SU-DHL-6 (cell line): ENCODE data around the gene ZDHHC5.
"Not testable (repeated sequence)": the region's sequence is repeated elsewhere in the genome, so short reads cannot be mapped to it uniquely, and the experiment has no call there.

ENCODE experiments used
- H2AFZ ChIP-seq: fragments of 200-600 bp; sonication (generic); 2 replicates; pipeline ENCODE4 v1.6.1; 2014; ENCODE audit warnings: low read depth, mild to moderate bottlenecking, moderate library complexity, mixed read lengths, antibody characterized with exemption, low read length; ENCODE audit not compliant: severe bottlenecking
- H3F3A ChIP-seq: fragments of 200-600 bp; shearing (Covaris generic); 2 replicates; pipeline ENCODE4 v1.6.0; 2016; ENCODE audit warnings: antibody characterized with exemption, mild to moderate bottlenecking; ENCODE audit not compliant: insufficient read depth
- H3K27ac ChIP-seq: fragments of 200-600 bp; sonication (generic); 2 replicates; pipeline ENCODE4 v1.5.1; 2016; ENCODE audit warnings: low read depth, mild to moderate bottlenecking, low read length, moderate library complexity, mixed read lengths
- H3K27me3 ChIP-seq: fragments of 200-600 bp; sonication (generic), shearing (Covaris generic); 2 replicates; pipeline ENCODE4 v1.6.0; 2014; ENCODE audit warnings: mild to moderate bottlenecking, low read length
- H3K36me3 ChIP-seq: fragments of 200-600 bp; sonication (generic); 2 replicates; pipeline ENCODE4 v1.6.1; 2014; ENCODE audit warnings: mild to moderate bottlenecking, low read length, mixed read lengths
- H3K4me2 ChIP-seq: fragments of 300-600, 200-600 bp; shearing (Covaris generic), sonication (generic); 2 replicates; pipeline ENCODE4 v1.6.0; 2014; ENCODE audit warnings: low read length, low read depth, mild to moderate bottlenecking; ENCODE audit not compliant: poor library complexity, severe bottlenecking
- H3K4me3 ChIP-seq: fragments of 200-600 bp; sonication (generic); 2 replicates; pipeline ENCODE4 v1.5.1; 2014; ENCODE audit warnings: antibody characterized with exemption, low read length, mild to moderate bottlenecking, mixed read lengths; ENCODE audit not compliant: insufficient read depth, poor library complexity, severe bottlenecking
- H3K79me2 ChIP-seq: fragments of 200-600 bp; sonication (generic); 2 replicates; pipeline ENCODE4 v1.6.1; 2014; ENCODE audit warnings: mild to moderate bottlenecking, low read length, moderate library complexity; ENCODE audit not compliant: insufficient read depth
- H3K9ac ChIP-seq: fragments of 200-600 bp; sonication (generic); 2 replicates; pipeline ENCODE4 v1.7.0; 2014; ENCODE audit warnings: mild to moderate bottlenecking, low read length
- H3K9me2 ChIP-seq: fragments of 200-600 bp; sonication (generic); replicated peaks from 2 replicates; pipeline ENCODE4 v1.6.1; 2014; ENCODE audit warnings: low read length; ENCODE audit not compliant: insufficient read depth
- H3K9me3 ChIP-seq: fragments of 200-600 bp; sonication (generic); 2 replicates; pipeline ENCODE4 v1.6.1; 2014; ENCODE audit warnings: low read length, mixed read lengths; ENCODE audit not compliant: insufficient read depth
- H4K20me1 ChIP-seq: fragments of 200-600 bp; sonication (generic); 2 replicates; pipeline ENCODE4 v1.6.1; 2014; ENCODE audit warnings: low read depth, mild to moderate bottlenecking, antibody characterized with exemption, low read length, moderate library complexity, mixed read lengths
- CTCF ChIP-seq: fragments of 200-600 bp; sonication (generic); IDR thresholded peaks from one replicate; pipeline ENCODE4 v1.5.1; 2017; ENCODE audit warnings: antibody characterized with exemption, mild to moderate bottlenecking, low read length, moderate library complexity; ENCODE audit not compliant: insufficient read depth, poor library complexity, severe bottlenecking
- EZH2phosphoT487 ChIP-seq: fragments of 200-600 bp; sonication (generic), shearing (Covaris generic); conservative IDR thresholded peaks from 2 replicates; pipeline ENCODE4 v1.6.1; 2018; ENCODE audit warnings: mild to moderate bottlenecking, antibody characterized with exemption, low read length, moderate library complexity, mixed read lengths

Gene ZDHHC5

GRCh38 chr11:57713835-57714234, 45.9 kb downstream of the ZDHHC5 start:
- no peaks in the 10 kb centered on the region for H4K20me1 ChIP-seq
- H3K9ac ChIP-seq: peak overlapping the region; percentile 90
- TF ChIP-seq CTCF (no peak), EZH2phosphoT487 (no peak)
- H3K4me2 ChIP-seq: peak overlapping the region; percentile 87
- no peaks in the 10 kb centered on the region; the same call in 1 of the 2 replicates for H3F3A ChIP-seq
- no peak overlapping the region for H3K27ac ChIP-seq
- no peaks in the 10 kb centered on the region for H3K27me3 ChIP-seq
- peak overlapping the region; percentile 97 for H3K4me3 ChIP-seq
- H3K9me3 ChIP-seq: no peaks in the 10 kb centered on the region
- H3K9me2 ChIP-seq: no peaks in the 10 kb centered on the region
- no peak overlapping the region for H2AFZ ChIP-seq
- H3K36me3 ChIP-seq: no peaks in the 10 kb centered on the region
- H3K79me2 ChIP-seq: peaks cover 58% of the 10 kb centered on the region

GRCh38 chr11:57716726-57717125, 48.8 kb downstream of the ZDHHC5 start:
- H3K79me2 ChIP-seq: peaks cover 67% of the 10 kb centered on the region
- not testable (repeated sequence) for H3K9me2 ChIP-seq, H3K9ac ChIP-seq, H3K27me3 ChIP-seq, H3F3A ChIP-seq, H3K9me3 ChIP-seq, H3K4me2 ChIP-seq, H3K27ac ChIP-seq, H2AFZ ChIP-seq, H3K36me3 ChIP-seq, H4K20me1 ChIP-seq, H3K4me3 ChIP-seq

- H3K9me2 ChIP-seq: no peaks in the 10 kb centered on the region
- H3K9me3 ChIP-seq: no peaks in the 10 kb centered on the region
- H3K79me2 ChIP-seq: peaks cover 92% of the 10 kb centered on the region
- no peak overlapping the region for H3K9ac ChIP-seq
- no peak overlapping the region for H3K27ac ChIP-seq
- peaks cover 5% of the 10 kb centered on the region; the same call in 1 of the 2 replicates for H3K36me3 ChIP-seq
- no peak overlapping the region for H3K4me3 ChIP-seq
- H2AFZ ChIP-seq: no peak overlapping the region
- H3K4me2 ChIP-seq: no peak overlapping the region
- no peaks in the 10 kb centered on the region for H3K27me3 ChIP-seq
- H3F3A ChIP-seq: peaks cover 18% of the 10 kb centered on the region; the same call in 1 of the 2 replicates
- TF ChIP-seq CTCF (no peak), EZH2phosphoT487 (no peak)
- H4K20me1 ChIP-seq: peaks cover 9% of the 10 kb centered on the region; the same call in 1 of the 2 replicates
Measured at GRCh38 chr11:57727185-57727584, 59.3 kb downstream of the ZDHHC5 start.

GRCh38 chr11:57728829-57729228, 60.9 kb downstream of the ZDHHC5 start:
- TF ChIP-seq CTCF: no peak
- Histone ChIP-seq H3K79me2 (peaks cover 95% of the 10 kb centered on the region), H3F3A (peaks cover 18% of the 10 kb centered on the region; the same call in 1 of the 2 replicates), H3K36me3 (no peaks in the 10 kb centered on the region), H3K9me2 (no peaks in the 10 kb centered on the region), H3K9ac (peak overlapping the region; percentile 6; the same call in 1 of the 2 replicates), H3K4me2 (peak overlapping the region; percentile 45), H3K9me3 (no peaks in the 10 kb centered on the region), H2AFZ (no peak overlapping the region), H4K20me1 (peaks cover 9% of the 10 kb centered on the region; the same call in 1 of the 2 replicates), H3K4me3 (no peak overlapping the region), H3K27ac (peak overlapping the region; percentile 28; the same call in 1 of the 2 replicates), H3K27me3 (no peaks in the 10 kb centered on the region)
